Activated CD4-positive, alpha-beta T cell treated with anti-CD3 and anti-CD28 coated beads, Interleukin-2, Interleukin-6, amounts not matched to agents 100 ng/mL and 50 ng/mL, durations not matched to agents 16 hours and 8 hours (primary cell): ENCODE measurements around the gene RASA3.
"Not testable (repeated sequence)": the region's sequence is repeated elsewhere in the genome, so short reads cannot be mapped to it uniquely, and the experiment has no call there.

Experiments
- DNase-seq: peaks from one replicate; pipeline ENCODE4 v3.0.0-alpha.2; 2020

Gene RASA3

GRCh38 chr13:114030666-114031610 lies 101.5 kb downstream of the RASA3 start:
- no peak for DNase-seq

- DNase-seq = no peak
Observed at GRCh38 chr13:114029866-114030625, 102.4 kb downstream of the RASA3 start.

DNA sequence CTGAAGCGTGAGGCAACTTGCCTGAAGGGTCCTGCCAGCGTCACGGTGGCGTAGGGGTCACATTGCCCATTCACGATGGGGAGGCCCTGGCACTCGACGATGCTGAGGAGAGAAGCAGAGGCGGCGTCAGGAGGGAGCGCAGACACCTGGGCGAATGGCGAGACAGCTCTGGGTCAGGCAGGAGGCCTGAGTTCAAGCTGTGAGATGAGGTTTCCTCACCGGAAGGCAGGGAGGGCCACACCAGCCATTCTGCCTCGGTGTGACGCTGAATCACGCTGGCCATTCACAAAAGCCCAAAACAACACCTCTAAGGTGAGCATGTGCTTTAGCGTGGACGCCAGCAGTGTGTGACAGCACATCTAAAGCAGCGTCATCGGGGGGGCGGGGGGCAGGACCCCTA lies 104.6 kb downstream of the RASA3 start:
- no peak for DNase-seq

DNA sequence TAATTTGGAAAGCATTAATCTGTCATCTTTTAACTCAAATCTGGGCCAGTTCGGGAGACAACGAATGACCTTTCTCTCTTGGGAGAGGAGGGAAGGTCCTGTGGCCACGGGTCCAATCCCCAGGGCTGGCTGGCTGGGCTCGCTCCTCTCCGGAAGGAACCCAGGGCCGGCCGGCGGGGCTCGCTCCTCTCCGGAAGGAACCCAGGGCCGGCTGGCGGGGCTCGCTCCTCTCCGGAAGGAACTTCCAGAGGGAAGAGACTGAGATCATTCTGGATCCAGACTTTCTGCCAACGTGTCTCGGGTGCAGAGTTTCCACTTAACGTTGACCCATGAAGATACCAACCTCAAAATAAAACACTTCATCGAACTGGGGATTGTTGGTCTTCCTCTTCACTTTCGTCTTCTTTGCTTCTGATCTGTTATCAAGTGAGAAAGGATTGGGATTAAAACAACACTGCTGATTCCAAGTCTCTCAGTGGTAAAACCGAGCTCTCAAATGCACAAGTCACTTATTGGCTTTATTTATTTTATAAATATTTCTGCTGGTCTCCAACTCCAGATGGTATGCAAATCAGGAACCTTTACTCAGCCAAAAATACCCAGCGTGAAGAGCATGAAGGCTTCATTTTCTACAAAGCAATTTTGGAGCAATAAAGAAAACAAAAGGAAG lies 105.2 kb downstream of the RASA3 start:
- no peak for DNase-seq

- DNase-seq = no peak
Observed at GRCh38 chr13:114026481-114026880, 105.9 kb downstream of the RASA3 start.

GRCh38 chr13:114025714-114026431 lies 106.5 kb downstream of the RASA3 start:
- DNase-seq = no peak

DNA sequence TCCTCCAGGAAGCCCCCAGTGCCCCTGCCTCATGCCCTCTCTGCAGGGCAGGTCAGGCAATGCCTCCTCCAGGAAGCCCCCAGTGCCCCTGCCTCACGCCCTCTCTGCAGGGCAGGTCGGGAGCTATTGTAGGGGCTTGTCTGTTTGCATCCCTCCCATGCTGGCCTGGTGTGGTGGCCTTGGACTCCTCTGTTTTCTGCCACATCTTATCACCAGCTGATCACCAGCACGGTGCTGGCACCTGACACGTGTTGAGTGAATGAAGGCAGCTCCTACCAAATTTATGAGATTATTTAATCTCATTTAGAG lies 107.1 kb downstream of the RASA3 start:
- DNase-seq = no peak

DNA sequence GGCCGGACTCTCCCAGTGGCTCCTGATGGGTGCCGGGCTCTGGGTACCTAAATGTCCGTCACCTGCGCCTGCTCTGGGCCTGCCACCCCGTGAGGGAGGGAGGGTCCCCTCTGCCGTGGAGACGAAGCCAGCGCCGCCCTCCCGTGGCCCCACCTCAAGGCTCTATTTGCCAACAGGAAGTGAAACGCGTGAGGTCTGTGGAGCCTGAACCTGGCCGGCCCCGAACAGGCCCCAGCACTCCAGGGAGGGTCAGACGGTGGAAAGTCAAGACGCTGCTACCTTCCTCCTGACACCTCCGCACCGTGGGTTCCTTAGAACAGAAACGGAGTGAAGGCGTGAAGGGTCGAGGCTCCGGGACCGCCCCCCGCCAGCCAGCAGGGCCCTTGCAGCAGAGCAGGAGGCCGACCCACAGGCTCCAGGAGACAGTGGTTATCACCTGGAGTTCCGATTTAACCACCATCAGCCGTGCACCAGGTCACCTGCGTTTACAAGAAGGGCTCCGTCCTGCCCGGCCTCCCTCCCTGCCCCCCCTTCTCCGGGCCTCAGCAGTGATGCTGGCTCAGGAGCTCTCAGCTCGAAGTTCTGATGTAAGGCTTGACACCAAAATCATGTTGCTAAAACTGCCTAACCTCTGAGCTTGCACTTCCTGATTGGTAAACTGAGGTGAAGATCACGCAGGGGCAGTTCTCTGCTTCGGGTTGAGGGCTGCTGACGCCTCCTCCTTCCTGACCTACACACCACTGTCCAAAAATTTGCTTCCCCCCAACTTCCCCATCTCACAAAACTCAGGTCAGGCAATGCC lies 107.6 kb downstream of the RASA3 start:
- DNase-seq = no peak

DNA sequence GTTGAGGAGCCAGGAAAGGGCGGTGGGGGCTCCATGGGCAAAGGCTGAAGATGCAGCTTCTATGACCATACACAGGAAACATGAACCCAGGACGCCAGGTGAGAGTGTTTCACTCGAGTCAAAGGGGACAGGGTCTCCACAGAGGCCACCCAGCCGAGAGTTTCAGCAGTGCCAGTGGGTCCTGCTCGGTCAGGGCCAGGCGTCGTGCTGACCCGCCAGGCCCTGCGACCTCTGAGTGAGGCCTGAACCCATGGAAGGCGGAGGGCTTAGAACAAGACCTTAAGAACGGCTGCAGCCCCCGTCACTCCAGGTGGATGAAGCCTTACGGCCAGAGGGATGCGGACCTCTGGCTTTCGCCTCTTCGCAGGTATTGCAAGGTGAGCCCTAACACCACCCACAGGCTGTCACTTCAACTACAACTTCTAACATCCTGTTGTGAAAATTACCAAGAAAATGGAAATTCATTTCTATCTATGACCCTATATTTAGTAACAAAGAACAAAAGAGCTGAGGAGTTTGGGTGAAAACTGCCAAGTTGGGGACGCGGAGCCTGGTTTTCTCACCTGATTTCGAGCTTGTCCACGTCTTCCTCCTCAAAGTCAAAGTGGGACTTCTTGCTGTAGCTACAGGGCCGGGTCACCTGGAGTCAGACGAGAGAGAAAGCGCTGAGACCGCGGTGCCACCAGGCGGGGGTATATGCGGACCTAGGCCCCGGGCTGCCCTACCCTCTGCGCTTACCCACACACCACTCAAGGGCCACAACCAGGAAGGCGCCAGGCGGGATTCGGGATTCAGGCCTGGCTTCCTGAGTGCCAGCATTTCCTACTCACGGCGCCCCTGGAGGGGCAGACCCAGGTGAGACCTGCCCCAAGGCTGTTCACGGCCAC lies 108.5 kb downstream of the RASA3 start:
- DNase-seq = no peak

- no peak for DNase-seq
Observed at GRCh38 chr13:114022876-114023275, 109.5 kb downstream of the RASA3 start.

GRCh38 chr13:114022309-114022669 lies 110.1 kb downstream of the RASA3 start:
- DNase-seq = no peak

GRCh38 chr13:114021464-114022308 lies 110.7 kb downstream of the RASA3 start:
- DNase-seq = no peak

DNA sequence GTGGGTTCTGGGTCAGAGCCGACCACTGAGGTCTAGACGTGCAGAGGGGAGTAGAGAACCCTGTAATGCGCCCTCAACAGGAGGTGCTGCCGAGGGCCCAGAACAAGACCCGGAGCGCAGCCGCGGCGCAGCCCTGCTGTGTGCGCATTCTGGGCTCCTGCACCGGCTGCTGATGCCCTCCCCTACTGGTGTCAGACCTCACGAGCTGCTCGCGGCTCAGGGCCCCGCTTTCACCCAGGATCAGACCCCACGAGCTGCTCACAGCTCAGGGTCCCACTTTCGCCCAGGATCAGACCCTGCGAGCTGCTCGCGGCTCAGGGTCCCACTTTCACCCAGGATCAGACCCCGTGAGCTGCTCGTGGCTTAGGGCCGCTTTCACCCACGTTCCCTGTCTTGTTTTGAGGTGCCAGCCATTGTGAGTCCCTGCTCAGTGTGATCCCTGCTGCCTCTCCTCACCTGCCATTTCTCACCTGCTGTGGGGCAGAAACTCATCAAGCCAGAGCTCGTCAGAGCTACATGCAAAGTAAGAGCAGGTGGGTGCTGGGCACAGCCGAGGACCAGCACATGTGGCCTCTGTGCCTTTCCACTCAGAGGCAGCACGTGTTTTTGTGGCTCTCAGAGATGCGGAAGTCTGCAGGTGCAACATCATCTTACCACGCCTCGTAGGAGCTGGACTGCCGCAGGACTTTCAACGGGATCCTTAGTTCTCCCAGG lies 111.5 kb downstream of the RASA3 start:
- no peak for DNase-seq

DNA sequence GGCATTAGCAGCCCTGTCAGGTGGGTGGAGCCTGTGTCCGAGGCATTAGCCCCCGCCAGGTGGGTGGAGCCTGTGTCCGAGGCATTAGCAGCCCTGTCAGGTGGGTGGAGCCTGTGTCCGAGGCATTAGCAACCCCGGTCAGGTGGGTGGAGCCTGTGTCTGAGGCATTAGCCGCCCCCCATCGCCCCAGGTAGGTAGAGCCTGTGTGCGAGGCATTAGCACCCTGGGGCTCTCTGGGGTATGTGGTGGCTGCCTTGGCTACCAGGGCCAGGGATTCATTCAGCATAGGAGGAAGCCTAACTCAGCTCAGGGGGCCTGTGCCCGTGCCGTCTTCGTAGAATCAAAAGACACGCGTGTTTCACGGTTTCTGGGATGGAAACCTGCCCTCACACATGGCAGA lies 112.3 kb downstream of the RASA3 start:
- DNase-seq = not testable (repeated sequence)

- DNase-seq = peak; percentile 16
Observed at GRCh38 chr13:114019367-114019766, 113.1 kb downstream of the RASA3 start.

GRCh38 chr13:114018461-114019055 lies 113.9 kb downstream of the RASA3 start:
- DNase-seq = no peak

DNA sequence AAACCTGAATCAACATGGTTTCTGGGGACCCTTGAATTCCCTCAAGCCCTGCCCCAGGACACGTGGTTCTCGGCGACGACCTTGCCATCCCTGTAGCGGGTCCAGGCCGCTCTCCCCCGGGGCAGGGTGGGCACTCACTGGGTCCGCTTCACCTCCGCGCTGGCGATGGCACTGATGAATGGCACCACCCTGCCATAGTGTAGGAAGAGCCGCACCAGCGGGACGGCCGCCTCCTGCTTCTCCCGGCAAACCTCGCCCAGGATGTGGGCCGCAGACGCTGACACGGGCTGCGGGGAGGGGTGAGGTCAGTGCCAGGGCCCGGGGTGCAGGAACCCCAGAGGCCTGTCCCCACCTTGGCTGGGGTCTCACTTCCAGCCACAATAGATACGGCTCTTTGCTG lies 114.5 kb downstream of the RASA3 start:
- DNase-seq = no peak

DNA sequence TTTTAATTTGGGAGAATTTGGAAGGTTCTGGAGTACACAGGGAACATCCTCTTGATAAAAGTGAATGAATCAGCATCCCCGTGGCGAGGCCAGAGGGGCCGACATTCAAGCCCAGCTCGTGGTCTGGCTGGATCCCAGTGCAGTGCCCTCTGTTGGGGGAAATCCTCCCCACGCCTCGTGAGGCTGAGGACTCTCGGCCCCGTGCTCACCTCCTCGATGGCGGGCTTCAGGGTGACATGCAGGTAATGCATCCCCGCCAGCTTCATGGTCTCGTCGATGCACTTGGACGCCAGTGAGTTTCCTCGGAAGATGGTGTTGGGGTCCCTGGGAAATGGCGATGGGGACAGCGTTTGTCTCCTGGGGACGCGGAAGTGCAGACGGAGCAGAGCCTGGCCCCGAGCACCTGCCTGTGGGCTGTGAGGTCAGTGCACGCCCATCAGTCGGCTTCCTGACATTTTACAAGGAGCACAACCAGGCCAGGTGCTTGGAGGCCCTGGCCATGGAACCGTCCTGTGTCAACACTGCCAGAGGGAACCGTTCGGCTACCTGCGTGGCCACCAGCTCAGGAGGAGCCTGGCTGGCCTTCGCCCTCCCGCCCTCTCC lies 115.3 kb downstream of the RASA3 start:
- DNase-seq = no peak
